Neuronal stem cell (in vitro differentiated cells): ENCODE measurements around the gene ANKRD33B.
A peak's percentile ranks its signal among the peaks of the same experiment; 100 is the strongest.
"Not testable (repeated sequence)": the region's sequence is repeated elsewhere in the genome, so short reads cannot be mapped to it uniquely, and the experiment has no call there.

Source experiments
- DNase-seq: peaks from one replicate; pipeline ENCODE4 v3.0.0-alpha.2; 2013; ENCODE audit warnings: low spot score
- H2AFZ ChIP-seq: one replicate; pipeline ENCODE4 v1.6.1; 2013; ENCODE audit warnings: mild to moderate bottlenecking, low read length, inconsistent platforms
- H2AK5ac ChIP-seq: 2 replicates; pipeline ENCODE4 v1.6.1; 2013; ENCODE audit warnings: low read depth, mild to moderate bottlenecking, inconsistent platforms, low read length, moderate library complexity, mixed read lengths
- H2BK120ac ChIP-seq: 2 replicates; pipeline ENCODE4 v1.6.1; 2013; ENCODE audit warnings: low read depth, mild to moderate bottlenecking, inconsistent platforms, low read length, moderate library complexity, mixed read lengths
- H2BK12ac ChIP-seq: one replicate; pipeline ENCODE4 v1.6.1; 2013; ENCODE audit warnings: low read length, inconsistent platforms
- H2BK15ac ChIP-seq: 2 replicates; pipeline ENCODE4 v1.6.1; 2013; ENCODE audit warnings: mild to moderate bottlenecking, low read length, inconsistent platforms, mixed read lengths
- H2BK5ac ChIP-seq: one replicate; pipeline ENCODE4 v1.6.1; 2013; ENCODE audit warnings: inconsistent platforms, mild to moderate bottlenecking, low read length, moderate library complexity
- H3K14ac ChIP-seq: one replicate; pipeline ENCODE4 v1.6.1; 2013; ENCODE audit warnings: low read length, inconsistent platforms
- H3K18ac ChIP-seq: 2 replicates; pipeline ENCODE4 v1.6.1; 2013; ENCODE audit warnings: low read length, inconsistent platforms
- H3K23ac ChIP-seq: 2 replicates; pipeline ENCODE4 v1.6.1; 2013; ENCODE audit warnings: low read depth, mild to moderate bottlenecking, mixed read lengths, low read length, inconsistent platforms; ENCODE audit not compliant: poor library complexity
- H3K27ac ChIP-seq: replicated peaks from 3 replicates; pipeline ENCODE4 v1.5.1; 2013; ENCODE audit warnings: low read length, inconsistent platforms
- H3K27me3 ChIP-seq, 3 experiments: 2 replicates each; pipeline ENCODE4 v1.6.1; 2013; ENCODE audit warnings: low read length in 3 of 3, mild to moderate bottlenecking in 2 of 3, inconsistent platforms in 1 of 3, low read depth in 1 of 3, mixed read lengths in 1 of 3, moderate library complexity in 1 of 3; ENCODE audit not compliant: control insufficient read depth in 3 of 3, insufficient read depth in 3 of 3
- H3K36me3 ChIP-seq, 2 donors: replicated peaks in 1 of 2; 2 replicates each; pipeline ENCODE4 v1.6.1; 2013; ENCODE audit warnings: low read length in 2 of 2; ENCODE audit not compliant: control insufficient read depth in 2 of 2, insufficient read depth in 2 of 2
- H3K4ac ChIP-seq: 2 replicates; pipeline ENCODE4 v1.6.1; 2013; ENCODE audit warnings: inconsistent platforms, mild to moderate bottlenecking, low read length, moderate library complexity
- H3K4me1 ChIP-seq, 2 donors: 1 replicate in 1 of 2; 2 replicates in 1 of 2; pipeline ENCODE4 v1.6.1; 2013; ENCODE audit warnings: low read length in 2 of 2, low read depth in 1 of 2; ENCODE audit not compliant: control insufficient read depth in 2 of 2, insufficient read depth in 1 of 2
- H3K4me2 ChIP-seq: one replicate; pipeline ENCODE4 v1.6.1; 2013; ENCODE audit warnings: mild to moderate bottlenecking, low read length, inconsistent platforms; ENCODE audit not compliant: insufficient read depth, poor library complexity, severe bottlenecking
- H3K4me3 ChIP-seq, 2 donors: 2 replicates each; pipeline ENCODE4 v1.5.1; 2013; ENCODE audit warnings: low read length in 2 of 2, mild to moderate bottlenecking in 2 of 2, inconsistent platforms in 1 of 2, moderate library complexity in 1 of 2
- H3K79me1 ChIP-seq: one replicate; pipeline ENCODE4 v1.6.1; 2013; ENCODE audit warnings: low read depth, mild to moderate bottlenecking, inconsistent platforms, low read length, moderate library complexity
- H3K9ac ChIP-seq: one replicate; pipeline ENCODE4 v1.6.1; 2013; ENCODE audit warnings: mild to moderate bottlenecking, low read depth, low read length, inconsistent platforms; ENCODE audit not compliant: poor library complexity
- H3K9me3 ChIP-seq, 2 donors: replicated peaks in 1 of 2; 2 replicates each; pipeline versions ENCODE3 to v1.6.1; 2013; ENCODE audit warnings: low read length in 2 of 2, mild to moderate bottlenecking in 2 of 2, inconsistent platforms in 1 of 2, low read depth in 1 of 2, mixed read lengths in 1 of 2, moderate library complexity in 1 of 2; ENCODE audit not compliant: control insufficient read depth in 2 of 2, insufficient read depth in 1 of 2
- H4K8ac ChIP-seq: one replicate; pipeline ENCODE4 v1.6.1; 2013; ENCODE audit warnings: low read depth, mild to moderate bottlenecking, inconsistent platforms, low read length, moderate library complexity
- H4K91ac ChIP-seq: one replicate; pipeline ENCODE4 v1.6.1; 2013; ENCODE audit warnings: low read length, low read depth, mild to moderate bottlenecking, inconsistent platforms; ENCODE audit not compliant: poor library complexity
- WGBS, 2 donors: extraction: QIAGEN DNeasy Blood & Tissue Kit; methylation state at CpG; one replicate each; pipeline ENCODE4 v1.1.7; 2013; ENCODE audit warnings: missing lambda C conversion rate in 2 of 2, mixed read lengths in 1 of 2; ENCODE audit not compliant: insufficient read length in 2 of 2, insufficient replicate concordance in 1 of 2; ENCODE audit errors: extremely low coverage in 2 of 2; 5-methylcytosine and 5-hydroxymethylcytosine counted together

ANKRD33B gene

GRCh38 chr5:10607666-10608073, 43.8 kb downstream of the ANKRD33B start:
- Histone ChIP-seq H2BK15ac (no peak overlapping the region), H3K18ac (no peak overlapping the region), H2AK5ac (no peak overlapping the region), H3K36me3 (no peaks in the 10 kb centered on the region), H2AFZ (peak overlapping the region; percentile 48), H4K91ac (no peak overlapping the region), H3K4me3 (no peak overlapping the region), H3K4ac (no peak overlapping the region), H3K79me1 (no peaks in the 10 kb centered on the region), H3K14ac (no peak overlapping the region), H2BK120ac (no peak overlapping the region), H3K9ac (no peak overlapping the region), H3K27me3 (no peaks in the 10 kb centered on the region), H3K23ac (no peak overlapping the region), H3K9me3 (no peaks in the 10 kb centered on the region), H2BK5ac (no peak overlapping the region), H4K8ac (no peak overlapping the region), H3K4me2 (no peak overlapping the region), H3K27ac (no peak overlapping the region), H3K4me1 (peaks cover 10% of the 10 kb centered on the region in 2 donors), H2BK12ac (no peak overlapping the region)
- DNase-seq = no peak
- WGBS, 2 donors = no CpG with 5 or more reads among the region's 5 CpGs

GRCh38 chr5:10608081-10608480, 44.2 kb downstream of the ANKRD33B start:
- not testable (repeated sequence) for H4K8ac ChIP-seq, H3K9ac ChIP-seq, H4K91ac ChIP-seq, H2BK15ac ChIP-seq, H3K4ac ChIP-seq, H2BK5ac ChIP-seq, H3K18ac ChIP-seq, H3K79me1 ChIP-seq, H3K27me3 ChIP-seq, H3K27ac ChIP-seq, H3K4me3 ChIP-seq, H3K14ac ChIP-seq, H2BK12ac ChIP-seq, H3K9me3 ChIP-seq, DNase-seq, H2AK5ac ChIP-seq, H3K4me2 ChIP-seq, H2BK120ac ChIP-seq, H3K36me3 ChIP-seq, H3K23ac ChIP-seq
- WGBS, 2 donors = no CpG with 5 or more reads among the region's 9 CpGs
- peaks cover 10% of the 10 kb centered on the region in 2 donors for H3K4me1 ChIP-seq
- H2AFZ ChIP-seq = peak overlapping the region; percentile 48

GRCh38 chr5:10610058-10610457, 46.2 kb downstream of the ANKRD33B start:
- no peak overlapping the region for H3K4ac ChIP-seq
- H3K4me2 ChIP-seq = no peak overlapping the region
- no peak overlapping the region for H3K14ac ChIP-seq
- no peak overlapping the region for H3K4me3 ChIP-seq
- no peaks in the 10 kb centered on the region for H3K9me3 ChIP-seq
- H3K27me3 ChIP-seq = no peaks in the 10 kb centered on the region
- H3K79me1 ChIP-seq = no peaks in the 10 kb centered on the region
- no peak overlapping the region for H2BK5ac ChIP-seq
- no peak overlapping the region for H3K27ac ChIP-seq
- no CpG with 5 or more reads among the region's 6 CpGs for WGBS, 2 donors
- H3K4me1 ChIP-seq = peaks cover 10% of the 10 kb centered on the region in 2 donors
- no peak overlapping the region for H2BK120ac ChIP-seq
- no peak overlapping the region for H4K91ac ChIP-seq
- DNase-seq = no peak
- H2BK15ac ChIP-seq = no peak overlapping the region
- H3K9ac ChIP-seq = no peak overlapping the region
- H4K8ac ChIP-seq = no peak overlapping the region
- no peak overlapping the region for H3K23ac ChIP-seq
- H2AK5ac ChIP-seq = no peak overlapping the region
- H2BK12ac ChIP-seq = no peak overlapping the region
- H2AFZ ChIP-seq = no peak overlapping the region
- no peak overlapping the region for H3K18ac ChIP-seq
- no peaks in the 10 kb centered on the region for H3K36me3 ChIP-seq

GRCh38 chr5:10611290-10611689, 47.4 kb downstream of the ANKRD33B start:
- Histone ChIP-seq H3K9ac (no peak overlapping the region), H3K4me1 (peaks cover 10% of the 10 kb centered on the region in 2 donors), H3K27me3 (no peaks in the 10 kb centered on the region), H2BK12ac (no peak overlapping the region), H2BK15ac (no peak overlapping the region), H3K36me3 (no peaks in the 10 kb centered on the region), H2BK5ac (no peak overlapping the region), H3K4ac (no peak overlapping the region), H2AK5ac (no peak overlapping the region), H4K91ac (no peak overlapping the region), H2BK120ac (no peak overlapping the region), H3K27ac (no peak overlapping the region), H3K23ac (no peak overlapping the region), H3K14ac (no peak overlapping the region), H2AFZ (no peak overlapping the region), H4K8ac (no peak overlapping the region), H3K18ac (no peak overlapping the region), H3K9me3 (no peaks in the 10 kb centered on the region), H3K79me1 (no peaks in the 10 kb centered on the region), H3K4me2 (no peak overlapping the region), H3K4me3 (no peak overlapping the region)
- DNase-seq = no peak
- whole genome bisulfite sequencing, 2 donors = no CpG with 5 or more reads among the region's 4 CpGs
